SU-DHL-6 (cell line): ENCODE results near the gene TNFRSF25.
"Not testable (repeated sequence)": the region's sequence is repeated elsewhere in the genome, so short reads cannot be mapped to it uniquely, and the experiment has no call there.

Experiments used
- H2AFZ ChIP-seq: fragments of 200-600 bp; sonication (generic); 2 replicates; pipeline ENCODE4 v1.6.1; 2014; ENCODE audit warnings: low read depth, mild to moderate bottlenecking, moderate library complexity, mixed read lengths, antibody characterized with exemption, low read length; ENCODE audit not compliant: severe bottlenecking
- H3F3A ChIP-seq: fragments of 200-600 bp; shearing (Covaris generic); 2 replicates; pipeline ENCODE4 v1.6.0; 2016; ENCODE audit warnings: antibody characterized with exemption, mild to moderate bottlenecking; ENCODE audit not compliant: insufficient read depth
- H3K27ac ChIP-seq: fragments of 200-600 bp; sonication (generic); 2 replicates; pipeline ENCODE4 v1.5.1; 2016; ENCODE audit warnings: low read depth, mild to moderate bottlenecking, low read length, moderate library complexity, mixed read lengths
- H3K27me3 ChIP-seq: fragments of 200-600 bp; sonication (generic), shearing (Covaris generic); 2 replicates; pipeline ENCODE4 v1.6.0; 2014; ENCODE audit warnings: mild to moderate bottlenecking, low read length
- H3K36me3 ChIP-seq: fragments of 200-600 bp; sonication (generic); 2 replicates; pipeline ENCODE4 v1.6.1; 2014; ENCODE audit warnings: mild to moderate bottlenecking, low read length, mixed read lengths
- H3K4me2 ChIP-seq: fragments of 300-600, 200-600 bp; shearing (Covaris generic), sonication (generic); 2 replicates; pipeline ENCODE4 v1.6.0; 2014; ENCODE audit warnings: low read length, low read depth, mild to moderate bottlenecking; ENCODE audit not compliant: poor library complexity, severe bottlenecking
- H3K4me3 ChIP-seq: fragments of 200-600 bp; sonication (generic); 2 replicates; pipeline ENCODE4 v1.5.1; 2014; ENCODE audit warnings: antibody characterized with exemption, low read length, mild to moderate bottlenecking, mixed read lengths; ENCODE audit not compliant: insufficient read depth, poor library complexity, severe bottlenecking
- H3K79me2 ChIP-seq: fragments of 200-600 bp; sonication (generic); 2 replicates; pipeline ENCODE4 v1.6.1; 2014; ENCODE audit warnings: mild to moderate bottlenecking, low read length, moderate library complexity; ENCODE audit not compliant: insufficient read depth
- H3K9ac ChIP-seq: fragments of 200-600 bp; sonication (generic); 2 replicates; pipeline ENCODE4 v1.7.0; 2014; ENCODE audit warnings: mild to moderate bottlenecking, low read length
- H3K9me2 ChIP-seq: fragments of 200-600 bp; sonication (generic); replicated peaks from 2 replicates; pipeline ENCODE4 v1.6.1; 2014; ENCODE audit warnings: low read length; ENCODE audit not compliant: insufficient read depth
- H3K9me3 ChIP-seq: fragments of 200-600 bp; sonication (generic); 2 replicates; pipeline ENCODE4 v1.6.1; 2014; ENCODE audit warnings: low read length, mixed read lengths; ENCODE audit not compliant: insufficient read depth
- H4K20me1 ChIP-seq: fragments of 200-600 bp; sonication (generic); 2 replicates; pipeline ENCODE4 v1.6.1; 2014; ENCODE audit warnings: low read depth, mild to moderate bottlenecking, antibody characterized with exemption, low read length, moderate library complexity, mixed read lengths
- EZH2phosphoT487 ChIP-seq: fragments of 200-600 bp; sonication (generic), shearing (Covaris generic); conservative IDR thresholded peaks from 2 replicates; pipeline ENCODE4 v1.6.1; 2018; ENCODE audit warnings: mild to moderate bottlenecking, antibody characterized with exemption, low read length, moderate library complexity, mixed read lengths
- TF ChIP-seq, protein P1 (sequence below): fragments of 200-600 bp; sonication (generic); IDR thresholded peaks from one replicate; pipeline ENCODE4 v1.5.1; 2017; ENCODE audit warnings: antibody characterized with exemption, mild to moderate bottlenecking, low read length, moderate library complexity; ENCODE audit not compliant: insufficient read depth, poor library complexity, severe bottlenecking

Gene TNFRSF25

DNA sequence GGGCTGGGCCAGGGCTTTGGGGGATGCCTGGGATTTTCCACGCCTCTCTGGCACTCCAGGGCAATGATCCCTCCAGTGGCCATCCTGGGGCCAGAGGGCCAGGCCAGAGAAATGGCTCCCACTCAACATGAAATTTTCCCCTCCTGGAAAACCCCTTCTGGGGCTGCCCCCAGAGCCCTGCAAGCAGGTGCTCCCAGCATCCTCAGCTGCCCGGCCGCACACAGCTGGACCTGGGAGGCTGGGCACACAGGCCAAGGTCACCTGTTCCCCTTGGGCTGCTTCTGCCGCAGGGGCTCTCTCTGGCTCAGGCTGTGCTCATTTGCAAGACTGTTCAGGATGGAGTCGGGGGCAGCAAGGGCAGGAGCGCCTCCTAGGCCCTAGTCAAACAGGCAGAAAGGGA is 37.5 kb downstream of the TNFRSF25 start:
- not testable (repeated sequence) for H3K27me3 ChIP-seq, H3K4me3 ChIP-seq

DNA sequence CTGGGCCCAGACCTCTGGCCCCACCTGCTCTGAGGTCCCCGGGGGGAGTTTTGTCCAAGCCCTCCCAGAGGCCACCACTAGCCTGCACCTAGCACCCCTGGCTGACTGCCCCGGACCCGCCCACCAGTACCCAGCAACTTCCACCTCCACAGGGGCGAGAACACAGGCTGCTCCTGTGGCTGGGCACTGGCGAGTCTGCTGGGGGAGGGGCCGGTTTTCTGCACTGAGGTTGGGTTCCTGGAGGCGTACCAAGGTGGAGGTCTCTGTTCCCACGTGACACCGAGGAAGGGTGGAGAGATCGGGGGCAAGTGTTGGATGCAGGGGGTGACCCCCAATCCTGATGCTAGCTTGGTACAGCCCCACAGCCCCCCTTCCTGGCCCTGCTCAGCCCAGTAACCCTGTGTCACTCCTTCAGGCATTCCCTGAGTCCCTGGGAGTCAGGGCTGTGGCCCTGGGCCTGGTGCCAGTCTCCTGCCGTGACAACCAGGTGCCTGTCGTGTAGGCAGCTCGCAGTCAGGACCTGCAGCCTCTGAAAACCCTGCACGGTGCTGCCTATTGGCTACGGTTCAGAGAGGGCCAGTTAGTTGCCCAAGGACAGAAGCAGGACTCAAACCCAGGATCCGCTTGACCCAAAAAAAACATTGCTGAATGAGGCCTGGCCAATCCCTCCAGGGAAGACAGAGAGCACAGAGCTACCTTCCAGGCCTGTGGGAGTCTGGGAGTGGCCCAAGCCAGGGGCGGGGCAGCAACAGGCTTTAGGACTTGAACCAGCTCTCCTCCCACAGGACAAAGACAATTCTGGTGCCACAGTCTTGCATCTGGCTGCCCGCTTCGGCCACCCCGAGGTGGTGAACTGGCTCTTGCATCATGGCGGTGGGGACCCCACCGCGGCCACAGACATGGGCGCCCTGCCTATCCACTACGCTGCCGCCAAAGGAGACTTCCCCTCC is 38.3 kb downstream of the TNFRSF25 start:
- H3K4me2 ChIP-seq, result no peak overlapping the region
- H3F3A ChIP-seq, result no peaks in the 10 kb centered on the region
- no peak overlapping the region for H3K27ac ChIP-seq
- H4K20me1 ChIP-seq, result no peaks in the 10 kb centered on the region
- H3K27me3 ChIP-seq, result no peaks in the 10 kb centered on the region
- H2AFZ ChIP-seq, result no peak overlapping the region
- no peaks in the 10 kb centered on the region for H3K9me2 ChIP-seq
- H3K9ac ChIP-seq, result no peak overlapping the region
- H3K9me3 ChIP-seq, result no peaks in the 10 kb centered on the region
- H3K79me2 ChIP-seq, result no peaks in the 10 kb centered on the region
- no peaks in the 10 kb centered on the region for H3K36me3 ChIP-seq
- TF ChIP-seq, protein P1, sequence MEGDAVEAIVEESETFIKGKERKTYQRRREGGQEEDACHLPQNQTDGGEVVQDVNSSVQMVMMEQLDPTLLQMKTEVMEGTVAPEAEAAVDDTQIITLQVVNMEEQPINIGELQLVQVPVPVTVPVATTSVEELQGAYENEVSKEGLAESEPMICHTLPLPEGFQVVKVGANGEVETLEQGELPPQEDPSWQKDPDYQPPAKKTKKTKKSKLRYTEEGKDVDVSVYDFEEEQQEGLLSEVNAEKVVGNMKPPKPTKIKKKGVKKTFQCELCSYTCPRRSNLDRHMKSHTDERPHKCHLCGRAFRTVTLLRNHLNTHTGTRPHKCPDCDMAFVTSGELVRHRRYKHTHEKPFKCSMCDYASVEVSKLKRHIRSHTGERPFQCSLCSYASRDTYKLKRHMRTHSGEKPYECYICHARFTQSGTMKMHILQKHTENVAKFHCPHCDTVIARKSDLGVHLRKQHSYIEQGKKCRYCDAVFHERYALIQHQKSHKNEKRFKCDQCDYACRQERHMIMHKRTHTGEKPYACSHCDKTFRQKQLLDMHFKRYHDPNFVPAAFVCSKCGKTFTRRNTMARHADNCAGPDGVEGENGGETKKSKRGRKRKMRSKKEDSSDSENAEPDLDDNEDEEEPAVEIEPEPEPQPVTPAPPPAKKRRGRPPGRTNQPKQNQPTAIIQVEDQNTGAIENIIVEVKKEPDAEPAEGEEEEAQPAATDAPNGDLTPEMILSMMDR, result no peak
- no peak for TF ChIP-seq EZH2phosphoT487
- no peak overlapping the region for H3K4me3 ChIP-seq

More for the DNA sequence above, 37.5 kb downstream of the TNFRSF25 start:
- not testable (repeated sequence) for H3K79me2 ChIP-seq, H4K20me1 ChIP-seq, H3K27ac ChIP-seq, H3K9me3 ChIP-seq, H3F3A ChIP-seq, H3K4me2 ChIP-seq, H3K9ac ChIP-seq, H3K36me3 ChIP-seq, H2AFZ ChIP-seq, H3K9me2 ChIP-seq

- Histone ChIP-seq H3K27me3 (no peaks in the 10 kb centered on the region), H3K27ac (no peak overlapping the region), H3F3A (no peaks in the 10 kb centered on the region)
These were observed 39.0 kb downstream of the TNFRSF25 start for GRCh38 chr1:6426972-6427350.

More at GRCh38 chr1:6426972-6427350, 39.0 kb downstream of the TNFRSF25 start:
- H4K20me1 ChIP-seq, result no peaks in the 10 kb centered on the region
- TF ChIP-seq EZH2phosphoT487, result no peak
- TF ChIP-seq, protein P1, result no peak
- no peaks in the 10 kb centered on the region for H3K36me3 ChIP-seq
- no peaks in the 10 kb centered on the region for H3K9me2 ChIP-seq
- no peak overlapping the region for H3K9ac ChIP-seq
- no peak overlapping the region for H2AFZ ChIP-seq
- no peak overlapping the region for H3K4me2 ChIP-seq
- no peaks in the 10 kb centered on the region for H3K79me2 ChIP-seq
- no peak overlapping the region for H3K4me3 ChIP-seq
- no peaks in the 10 kb centered on the region for H3K9me3 ChIP-seq
